Measurements from ENCODE around the gene ZNF48.
"Not testable (repeated sequence)": the region's sequence is repeated elsewhere in the genome, so short reads cannot be mapped to it uniquely, and the experiment has no call there.

Gene ZNF48

DNA sequence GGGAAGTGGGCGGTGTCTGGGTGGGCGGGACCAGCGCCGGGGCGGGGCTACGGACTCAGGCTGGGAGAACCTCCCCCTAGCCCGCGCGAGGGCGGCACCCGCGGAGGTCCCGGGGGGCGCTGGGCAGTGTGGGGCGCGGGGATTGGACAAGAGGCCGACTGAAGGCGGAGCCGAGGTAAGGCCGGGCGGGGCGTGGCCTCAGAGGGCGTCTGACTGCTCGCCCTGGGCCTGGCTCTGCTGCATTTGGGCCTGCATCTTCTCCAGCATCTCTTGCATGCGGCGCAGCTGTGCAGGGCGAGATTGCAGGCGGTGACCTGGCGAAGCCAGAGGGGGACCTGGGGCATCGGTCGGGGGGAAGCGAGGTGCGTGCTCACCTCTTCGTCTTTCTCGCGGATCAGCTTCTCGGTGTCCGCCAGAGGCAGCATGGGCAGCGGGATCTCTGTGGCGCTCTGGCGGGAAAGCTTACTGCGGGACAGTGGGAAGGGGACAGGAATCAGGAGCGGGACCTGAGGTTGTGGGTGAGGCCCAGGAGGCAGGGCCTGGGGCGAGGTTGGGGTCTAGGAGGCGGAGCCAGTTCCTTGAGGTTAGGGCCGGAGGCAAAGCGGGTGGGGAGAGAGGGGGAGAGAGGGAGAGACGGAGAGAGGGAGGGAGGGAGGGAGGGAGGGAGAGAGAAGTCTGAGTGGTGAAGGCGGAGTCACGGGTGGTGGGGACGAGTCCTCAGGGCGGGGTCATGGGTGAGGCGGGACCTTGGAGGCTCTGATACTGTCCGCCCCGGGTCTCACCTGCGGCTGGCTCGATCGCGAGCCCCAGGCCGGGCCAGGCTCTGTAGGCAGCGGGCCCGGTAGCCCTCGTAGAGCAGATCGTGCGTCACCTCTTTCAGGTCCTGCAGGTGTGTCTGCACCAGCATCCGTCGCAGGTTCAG, 16.7 kb upstream of the ZNF48 start:
- DNase-seq = peak; percentile 89 to 97

DNA sequence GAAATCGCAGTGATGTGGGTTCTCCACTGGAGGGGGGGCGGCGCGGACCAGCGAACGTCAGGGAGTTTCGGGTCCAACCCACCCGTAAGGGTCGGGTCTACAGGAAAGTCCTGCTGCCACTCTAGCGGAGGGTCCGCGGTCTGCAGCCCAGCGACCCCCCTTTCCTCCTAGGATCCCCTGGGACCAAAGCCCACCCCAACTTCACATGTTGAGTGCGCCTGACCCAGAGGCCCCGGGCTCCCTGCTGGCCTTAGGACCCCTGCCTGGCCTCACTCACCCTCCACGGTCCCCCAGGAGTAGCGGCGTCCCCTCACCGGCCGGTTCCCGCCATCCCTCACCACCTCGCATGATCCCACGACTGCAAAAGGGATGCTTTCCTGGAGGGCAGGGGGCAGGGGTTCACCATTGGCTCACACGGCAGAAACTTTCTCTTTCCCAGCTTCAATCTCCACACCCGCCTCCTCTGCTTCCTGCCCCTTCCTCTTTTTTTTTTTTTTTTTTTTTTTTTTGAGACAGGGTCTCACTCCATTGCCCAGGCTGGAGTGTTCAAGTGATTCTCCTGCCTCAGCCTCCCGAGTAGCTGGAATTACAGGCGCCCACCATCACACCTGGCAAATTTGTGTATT, 15.9 kb upstream of the ZNF48 start:
- no peak for DNase-seq

DNA sequence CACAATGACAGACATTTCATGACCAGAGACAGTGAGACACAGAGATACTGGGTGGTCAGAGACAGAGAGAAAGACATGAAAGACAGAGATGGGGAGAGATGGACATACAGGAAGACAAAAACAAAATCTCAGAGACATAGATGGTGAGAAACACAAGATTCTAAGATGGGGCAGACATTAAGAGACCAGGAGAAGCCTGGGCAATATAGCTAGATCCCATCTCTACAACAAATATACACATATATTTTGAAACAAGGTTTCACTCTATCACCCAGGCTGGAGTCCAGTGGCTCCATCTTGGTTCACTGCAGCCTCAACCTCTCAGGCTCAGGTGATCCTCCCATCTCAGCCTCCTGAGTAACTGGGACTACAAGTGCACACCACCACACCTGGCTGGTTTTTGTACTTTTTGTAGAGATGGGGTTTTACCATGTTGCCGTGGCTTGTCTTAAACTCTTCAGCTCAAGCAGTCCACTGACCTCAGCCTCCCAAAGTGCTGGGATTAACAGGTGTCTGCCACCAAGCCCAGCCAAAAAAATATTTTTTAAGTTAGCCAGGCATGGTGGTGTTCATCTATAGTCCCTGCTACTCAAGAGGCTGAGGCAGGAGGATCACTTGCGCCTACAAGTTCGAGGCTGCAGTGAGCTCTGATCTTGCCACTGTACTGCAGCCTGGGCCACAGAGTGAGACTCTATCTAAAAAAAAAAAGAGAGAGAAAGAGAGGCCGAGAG, 15.0 kb upstream of the ZNF48 start:
- DNase-seq = no peak

DNA sequence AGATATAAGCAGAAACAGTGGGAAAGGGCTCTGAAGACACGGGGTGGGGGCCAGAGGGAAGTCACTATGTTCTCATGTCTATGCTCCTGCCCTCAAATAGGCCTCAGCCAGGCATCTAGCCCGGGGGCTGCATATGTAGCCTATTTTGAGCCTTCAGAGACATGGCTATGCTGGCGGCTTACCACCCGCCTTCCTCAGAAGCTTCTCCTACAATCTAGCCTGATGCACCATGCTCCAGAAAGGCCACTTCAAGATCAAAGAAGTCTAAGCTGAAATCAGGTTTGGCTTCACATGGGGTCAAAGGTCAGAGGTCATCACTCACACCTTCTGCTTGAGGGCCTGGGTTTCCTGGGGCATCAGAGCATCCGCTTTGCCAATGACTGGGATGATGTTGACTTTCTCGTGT, 14.4 kb upstream of the ZNF48 start:
- DNase-seq = no peak

DNA sequence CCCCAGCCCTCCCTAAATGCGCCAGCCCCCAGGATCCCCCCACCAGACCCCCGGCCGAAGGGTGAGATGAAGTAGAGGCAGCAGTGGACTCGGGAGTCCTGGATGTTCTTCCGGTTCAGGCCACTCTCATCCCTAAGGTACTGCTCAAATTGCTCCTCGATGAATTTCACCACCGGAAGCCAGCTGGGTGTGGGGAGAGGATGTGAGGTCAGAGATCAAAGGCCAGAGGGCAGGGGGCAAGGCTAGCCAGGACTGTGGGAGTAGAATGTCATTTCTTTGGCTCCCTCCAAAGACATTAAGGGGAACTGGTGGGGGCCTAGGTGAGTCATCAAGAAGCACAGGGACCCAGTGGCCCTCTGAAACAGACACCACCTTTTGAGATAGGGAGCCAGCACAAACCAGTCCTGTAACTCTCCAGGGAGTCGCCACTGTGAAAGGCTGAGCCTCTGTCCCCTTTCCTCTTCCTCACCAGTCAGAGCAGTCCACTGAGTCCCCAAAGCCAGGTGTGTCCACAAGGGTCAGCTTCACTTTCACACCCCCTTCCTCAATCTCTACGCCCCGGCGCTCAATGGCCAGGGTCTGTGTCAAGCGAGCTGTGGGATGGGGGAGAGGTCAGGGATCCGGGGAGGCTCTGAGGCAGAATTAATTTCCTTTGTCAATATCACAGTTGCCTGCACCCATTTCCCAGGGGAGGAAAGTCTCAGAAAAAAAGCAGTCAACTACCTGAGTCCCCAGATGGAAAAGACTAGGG, 13.8 kb upstream of the ZNF48 start:
- no peak for DNase-seq

DNA sequence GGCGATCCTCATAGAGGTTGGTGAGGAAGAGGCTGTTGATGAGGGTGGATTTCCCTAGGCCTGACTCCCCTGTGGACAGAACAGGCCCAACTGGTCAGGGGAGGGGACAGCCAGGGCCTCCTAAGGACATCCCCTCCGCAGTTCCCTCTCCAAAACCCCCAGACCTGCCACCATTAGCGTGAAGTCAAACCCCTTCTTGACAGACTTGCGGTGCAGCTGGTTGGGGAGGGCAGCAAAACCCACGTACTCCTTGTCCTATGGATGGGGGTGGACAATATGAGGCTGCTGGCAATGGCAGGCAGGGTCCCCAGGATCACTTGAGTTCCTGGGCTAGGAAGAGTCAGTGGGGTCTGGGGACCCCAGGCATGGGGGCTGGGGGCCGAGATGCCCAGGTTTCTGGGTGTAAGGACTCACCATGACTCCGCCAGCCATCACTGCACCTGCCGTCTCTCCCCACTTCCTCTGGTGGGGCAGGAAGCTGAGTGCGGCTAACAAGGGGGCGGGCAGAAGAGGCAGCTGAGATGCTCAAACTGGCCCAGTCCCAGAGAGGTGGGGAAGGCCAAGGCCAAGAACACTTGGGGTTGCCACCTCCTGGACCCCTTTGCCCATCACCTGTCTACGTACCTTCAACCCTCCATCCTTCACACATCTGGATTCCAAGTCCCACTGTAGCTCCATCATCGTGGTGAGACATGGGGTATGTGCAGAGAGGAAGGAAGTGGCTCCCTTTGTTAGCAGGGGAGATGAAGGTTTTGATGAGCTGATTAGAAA, 12.9 kb upstream of the ZNF48 start, which contains the start of gene SEPTIN1:
TSS of gene SEPTIN1 (minus strand) at position 451 of the 771 bp plus-strand sequence. CDS start at position 432, 19 bp downstream.
- DNase-seq = no peak

DNA sequence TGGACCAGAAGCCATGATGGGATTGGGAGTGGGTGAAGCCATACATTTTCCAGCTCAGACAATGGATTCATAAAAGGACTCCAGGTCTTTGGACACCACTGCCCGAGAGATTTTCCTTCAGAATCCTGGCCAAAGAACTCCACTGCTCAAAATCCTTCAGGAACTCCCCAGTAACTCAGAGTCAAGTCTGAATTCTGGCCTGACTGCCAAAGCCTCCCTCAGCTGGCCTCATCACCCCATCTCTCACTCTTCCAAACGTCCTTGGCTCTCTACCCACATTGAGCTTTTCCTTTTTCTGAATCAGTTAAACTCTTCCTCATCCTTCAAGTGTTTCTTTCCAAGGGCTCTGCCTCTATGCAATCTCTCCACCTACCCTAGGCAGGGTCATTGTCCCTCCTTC, 11.7 kb upstream of the ZNF48 start:
- DNase-seq = no peak

DNA sequence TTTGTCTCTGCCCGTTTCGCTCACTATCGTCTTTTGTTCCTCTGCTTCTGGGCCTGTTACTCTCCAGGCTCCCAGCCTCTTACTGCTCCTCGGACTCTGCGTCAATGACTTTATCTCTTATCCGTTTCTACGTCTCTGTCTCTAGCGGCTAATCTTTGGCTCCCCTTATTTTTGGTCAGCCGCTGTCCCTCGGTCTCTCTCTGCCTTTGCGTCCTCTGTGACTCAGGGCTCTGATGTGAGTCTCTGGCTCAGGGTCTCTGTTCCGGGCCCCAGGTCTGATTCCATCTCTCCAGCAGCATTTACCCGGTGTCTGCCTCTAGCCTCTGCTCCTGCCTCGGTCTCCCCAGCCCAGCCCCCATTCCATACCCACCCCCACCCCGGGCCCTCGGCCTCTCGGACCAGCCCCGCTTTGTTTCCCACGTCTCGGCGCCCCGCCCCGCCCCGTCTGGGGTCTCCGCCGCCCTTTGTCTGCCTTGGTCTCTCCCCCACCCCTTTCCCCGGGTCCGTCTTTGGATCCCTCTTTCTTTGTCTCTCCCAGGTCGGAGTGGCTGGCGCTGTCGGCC, 547 bp upstream of the ZNF48 start:
- no peak for DNase-seq

DNA sequence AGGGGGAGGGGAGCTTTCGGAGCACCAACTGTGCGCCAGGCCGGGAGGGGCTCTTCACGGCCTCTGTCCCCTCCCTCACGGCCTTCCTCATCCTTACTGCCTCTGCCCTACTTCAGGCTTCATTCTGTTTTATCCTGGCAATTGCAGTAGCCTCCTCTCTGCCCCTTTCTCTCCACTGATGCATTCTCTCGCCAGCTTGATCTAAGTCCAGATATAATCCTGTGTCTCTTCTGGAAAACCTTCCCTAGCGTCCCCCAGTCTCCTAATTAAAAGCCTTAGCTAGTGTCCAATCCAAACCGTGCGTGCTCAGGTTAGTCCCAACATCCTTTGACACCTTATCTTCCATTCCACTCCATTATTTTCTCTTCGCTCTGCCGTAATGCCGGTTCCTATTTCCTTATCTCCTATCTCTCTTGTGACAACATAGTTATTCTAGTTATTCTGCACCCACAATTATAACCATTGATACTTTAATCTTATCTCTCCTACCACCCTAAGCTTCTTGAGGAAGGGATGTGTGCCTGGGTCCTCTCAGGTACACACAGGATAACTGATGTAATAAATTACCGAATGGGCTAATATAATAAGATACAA, 869 bp downstream of the ZNF48 start:
- DNase-seq = no peak

DNA sequence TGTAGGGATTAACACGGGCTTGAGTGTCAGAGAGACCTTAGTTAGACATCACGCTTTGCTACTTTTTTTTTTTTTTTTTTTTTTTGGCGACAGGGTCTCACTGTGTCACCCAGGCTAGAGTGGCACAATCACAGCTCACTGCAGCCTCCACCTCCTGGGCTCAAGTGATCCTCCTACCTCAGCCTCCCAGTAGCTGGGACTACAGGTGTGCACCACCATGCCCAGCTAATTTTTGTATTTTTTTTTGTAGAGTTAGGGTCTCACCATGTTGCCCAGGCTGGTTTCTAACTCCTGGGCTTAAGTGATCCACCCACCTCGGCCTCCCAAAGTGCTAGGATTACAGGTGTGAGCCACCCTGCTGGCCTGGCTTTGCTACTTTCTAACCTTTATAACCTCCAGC, 1.4 kb downstream of the ZNF48 start:
- not testable (repeated sequence) for DNase-seq

DNA sequence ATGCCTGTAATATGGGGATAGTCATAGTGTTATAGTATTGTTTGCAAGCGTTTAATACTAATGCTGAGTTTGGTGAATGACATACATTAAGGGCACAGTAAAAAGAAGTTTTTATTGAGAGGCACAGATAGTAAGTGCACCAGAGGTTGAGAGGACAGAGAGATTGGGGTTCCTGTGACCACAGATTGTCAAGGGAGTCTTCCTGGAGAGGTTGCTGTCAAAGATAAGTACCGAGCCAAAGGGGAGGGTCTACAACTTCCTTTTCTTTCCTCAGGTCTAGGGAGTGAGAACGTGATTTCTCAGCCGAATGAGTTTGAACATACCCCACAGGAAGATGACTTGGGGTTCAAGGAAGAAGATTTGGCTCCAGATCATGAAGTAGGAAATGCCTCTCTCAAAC, 1.8 kb downstream of the ZNF48 start:
- no peak for DNase-seq

DNA sequence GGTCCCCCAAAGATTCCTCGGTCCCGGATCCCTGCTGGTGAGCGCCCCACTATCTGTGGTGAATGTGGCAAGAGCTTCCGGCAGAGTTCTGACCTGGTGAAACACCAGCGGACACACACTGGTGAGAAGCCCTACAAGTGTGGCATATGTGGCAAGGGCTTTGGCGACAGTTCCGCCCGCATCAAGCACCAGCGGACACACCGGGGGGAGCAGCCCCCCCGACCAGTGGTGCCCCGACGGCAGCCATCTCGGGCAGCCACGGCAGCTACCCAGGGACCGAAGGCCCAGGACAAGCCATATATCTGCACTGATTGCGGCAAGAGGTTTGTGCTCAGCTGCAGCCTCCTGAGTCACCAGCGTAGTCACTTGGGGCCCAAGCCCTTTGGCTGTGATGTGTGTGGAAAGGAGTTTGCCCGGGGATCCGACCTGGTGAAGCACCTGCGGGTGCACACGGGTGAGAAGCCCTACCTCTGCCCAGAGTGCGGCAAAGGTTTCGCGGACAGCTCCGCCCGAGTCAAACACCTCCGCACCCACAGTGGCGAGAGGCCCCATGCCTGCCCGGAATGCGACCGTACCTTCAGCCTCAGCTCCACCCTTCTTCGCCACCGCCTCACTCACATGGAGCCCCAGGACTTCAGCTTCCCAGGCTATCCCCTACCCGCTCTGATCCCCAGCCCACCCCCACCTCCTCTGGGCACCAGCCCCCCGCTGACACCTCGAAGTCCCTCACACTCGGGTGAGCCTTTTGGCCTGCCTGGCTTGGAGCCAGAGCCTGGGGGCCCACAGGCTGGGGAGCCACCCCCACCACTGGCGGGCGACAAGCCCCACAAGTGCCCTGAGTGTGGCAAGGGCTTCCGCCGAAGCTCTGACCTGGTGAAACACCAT, 2.8 kb downstream of the ZNF48 start:
- DNase-seq = no peak

DNA sequence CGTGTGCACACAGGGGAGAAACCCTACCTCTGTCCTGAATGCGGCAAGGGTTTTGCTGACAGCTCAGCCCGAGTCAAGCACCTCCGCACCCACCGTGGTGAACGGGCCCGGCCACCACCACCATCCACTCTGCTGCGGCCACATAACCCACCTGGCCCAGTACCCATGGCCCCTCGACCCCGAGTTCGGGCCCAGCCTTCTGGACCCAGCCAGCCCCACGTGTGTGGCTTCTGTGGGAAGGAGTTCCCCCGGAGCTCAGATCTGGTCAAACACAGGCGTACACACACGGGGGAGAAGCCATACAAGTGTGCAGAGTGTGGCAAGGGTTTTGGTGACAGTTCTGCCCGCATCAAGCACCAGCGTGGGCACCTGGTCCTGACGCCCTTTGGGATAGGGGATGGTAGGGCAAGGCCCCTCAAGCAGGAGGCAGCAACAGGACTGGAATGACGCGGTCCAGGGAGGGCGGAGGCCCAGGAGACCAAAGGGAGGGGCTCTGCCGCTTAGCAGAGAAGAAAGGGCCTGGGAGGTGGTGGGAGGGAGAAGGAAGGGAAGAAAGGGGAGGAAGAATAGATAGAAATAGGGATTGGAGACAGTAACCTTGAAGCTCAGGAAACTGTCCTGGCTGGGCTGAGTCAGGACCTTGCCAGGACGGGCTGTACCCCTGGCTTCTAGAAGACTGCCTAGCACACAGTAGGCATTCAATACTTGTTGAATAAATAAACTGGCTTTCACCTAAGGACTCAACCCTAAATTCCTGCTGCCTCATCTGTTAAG, 3.6 kb downstream of the ZNF48 start:
- no peak for DNase-seq

DNA sequence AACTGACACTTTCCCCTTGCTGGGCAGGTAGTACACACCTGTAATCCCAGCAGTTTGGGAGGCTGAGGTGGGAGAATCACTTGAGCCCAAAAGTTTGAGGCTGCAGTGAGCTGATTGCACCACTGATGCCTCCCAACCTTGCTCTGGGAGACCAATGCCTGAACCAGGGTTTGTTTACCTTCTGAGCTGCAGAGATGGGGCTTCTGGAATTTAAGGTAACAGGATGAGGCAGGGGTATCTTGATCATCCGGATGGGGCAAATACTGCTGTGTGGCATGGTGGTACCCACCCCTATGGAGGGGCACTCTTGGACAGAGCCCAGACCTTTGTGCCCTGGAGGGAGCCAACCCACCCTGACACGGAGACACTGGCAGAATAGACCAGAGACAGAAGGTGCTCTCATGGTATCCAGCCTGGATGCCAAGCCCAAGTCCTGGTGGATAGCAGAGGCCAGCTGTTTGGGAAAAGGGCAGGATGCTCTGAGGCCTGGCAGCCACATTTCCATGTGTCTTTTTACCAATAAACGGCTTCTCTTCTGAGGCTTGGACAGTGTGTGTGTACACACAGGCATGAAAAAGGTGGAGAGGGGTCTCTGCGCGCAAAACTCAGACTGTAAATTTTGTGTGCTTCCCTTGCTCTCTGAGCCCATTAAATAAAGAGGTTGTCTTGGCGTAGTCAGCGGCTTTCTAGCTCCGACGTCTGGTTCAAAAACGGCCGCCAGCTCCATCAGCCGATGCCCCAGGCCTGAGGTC, 4.4 kb downstream of the ZNF48 start:
- DNase-seq = no peak

DNA sequence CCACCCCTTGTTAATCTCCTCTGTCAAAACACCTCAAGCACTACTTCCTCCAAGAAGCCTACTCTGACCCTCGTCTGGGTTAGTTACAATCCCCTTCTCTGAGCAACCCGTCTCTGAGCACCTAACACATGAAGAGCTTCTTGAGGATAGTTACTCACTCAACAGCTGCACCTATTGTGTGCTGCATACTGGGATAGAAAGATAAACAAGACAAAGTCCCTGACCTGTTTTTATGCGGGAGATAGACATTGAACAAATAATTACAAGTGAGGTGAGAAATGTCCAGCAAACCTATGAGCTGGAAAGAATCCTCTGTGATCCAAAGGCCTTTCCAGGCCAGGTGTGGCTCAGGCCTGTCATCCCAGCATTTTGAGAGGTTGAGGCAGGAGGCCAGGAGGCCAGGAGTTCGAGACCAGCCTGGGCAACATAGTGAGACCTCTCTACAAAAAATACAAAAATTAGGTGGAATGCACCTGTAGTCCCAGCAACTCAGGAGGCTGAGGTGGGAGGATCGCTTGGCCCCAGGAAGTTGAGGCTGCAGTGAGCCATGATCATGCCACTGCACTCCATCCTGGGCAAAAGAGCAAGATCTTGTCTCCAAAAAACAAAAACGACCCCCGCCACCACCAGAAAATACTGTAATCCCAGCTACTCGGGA, 6.7 kb downstream of the ZNF48 start:
- DNase-seq = no peak

DNA sequence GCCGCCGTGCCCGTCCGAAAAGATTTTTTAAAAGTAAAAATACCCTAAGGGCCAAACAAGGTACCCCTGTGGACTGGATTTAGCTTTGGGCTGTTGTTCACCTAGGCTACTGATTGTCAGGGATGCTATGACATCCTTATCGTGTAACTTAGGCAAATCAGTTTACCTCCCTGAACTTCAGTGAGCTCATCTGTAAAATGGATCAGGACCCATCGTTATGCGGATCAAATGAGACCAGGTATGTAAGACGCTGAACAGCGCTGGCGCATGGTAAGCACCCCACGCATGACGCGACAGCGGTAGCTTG, 11.5 kb downstream of the ZNF48 start:
- no peak for DNase-seq

DNA sequence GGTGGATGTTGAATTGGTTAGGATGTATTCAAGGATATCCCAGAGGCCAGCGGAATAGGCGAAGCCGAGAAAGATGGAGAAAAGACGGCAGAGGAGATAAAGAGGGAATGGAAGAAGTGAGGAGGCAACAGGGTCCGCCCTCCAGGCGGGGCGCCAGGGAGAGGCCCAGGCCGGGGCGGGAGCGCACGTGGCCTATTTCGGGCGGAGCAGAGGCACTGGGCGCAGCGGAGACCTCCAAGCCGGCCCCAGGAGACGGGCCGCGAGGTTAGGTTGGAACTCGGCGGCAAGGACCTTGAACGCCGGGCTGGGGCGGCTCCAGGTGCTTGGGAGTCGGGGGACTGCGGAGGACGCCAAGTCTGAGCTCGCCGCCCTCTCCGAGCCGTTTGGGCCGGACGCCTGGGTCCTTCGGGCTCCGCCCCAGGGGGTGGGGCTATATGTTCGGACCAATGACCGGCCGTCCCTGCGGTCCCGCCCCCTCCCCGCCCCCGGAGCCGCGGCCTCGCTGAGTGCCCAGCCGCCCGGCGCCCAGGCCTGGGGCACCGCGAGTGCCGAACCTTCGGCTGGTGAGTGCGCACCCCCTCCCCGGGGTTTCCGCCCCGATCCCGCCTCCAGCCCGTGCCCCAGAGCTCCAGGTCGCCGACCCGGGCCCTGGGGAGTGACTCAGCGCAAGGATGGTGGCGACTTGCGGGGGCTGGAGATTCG, 12.0 kb downstream of the ZNF48 start, which contains the start of gene ZNF771:
TSS of gene ZNF771 (plus strand) at position 505 of the 702 bp plus-strand sequence. CDS start 448 bp downstream, outside the sequence.
- DNase-seq = peak; percentile 63 to 90
